Measurements from ENCODE around the gene SLAMF6. TPM values are rescaled to one million over a fixed set of nuclear protein-coding genes. Genes with fewer than 3 reads are reported as not detected.

Gene SLAMF6
- total and polyA plus RNA-seq, 4 donors, result 0.73 to 2.4 (median 2.1) TPM

DNA sequence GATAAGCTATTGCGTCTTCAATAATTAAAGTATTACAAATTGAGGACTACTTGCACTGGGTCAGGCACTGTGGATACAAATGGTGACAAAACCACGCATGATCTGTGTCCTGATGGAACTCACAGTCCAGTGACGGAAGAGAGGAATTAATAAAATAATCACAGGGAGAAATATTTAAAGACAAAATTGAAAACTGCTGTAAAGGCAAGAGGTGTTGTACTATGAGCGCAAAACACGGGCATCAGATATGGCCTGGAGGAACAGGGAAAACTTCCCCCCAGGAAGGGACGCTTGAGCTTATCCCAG is 16.6 kb upstream of the SLAMF6 start:
- H3K4me3 ChIP-seq, result no peak overlapping the region
- 72 to 81% methylated on average over 6 of the region's 6 CpGs for WGBS, 2 donors
- H3K27ac ChIP-seq (ENCODE audit: low read depth in 1 of 2, low read length in 1 of 2), result no peak overlapping the region
- H3K4me1 ChIP-seq (ENCODE audit: control insufficient read depth in 5 of 5, insufficient read depth in 5 of 5, low read length in 5 of 5), result peaks cover 0 to 18% (median 0%) of the 10 kb centered on the region in 5 donors
- H3K9ac ChIP-seq (ENCODE audit: insufficient read depth in 1 of 2, low read length in 2 of 2), result no peak overlapping the region
- ATAC-seq (ENCODE audit: insufficient read depth, low FRiP score) (no peak), DNase-seq (no peak)
- no peaks in the 10 kb centered on the region for H3K27me3 ChIP-seq (ENCODE audit: control insufficient read depth in 3 of 3, insufficient read depth in 3 of 3, low read length in 2 of 3)
- peaks cover 0 to 7% (median under 1%) of the 10 kb centered on the region in 4 donors for H3K9me3 ChIP-seq (ENCODE audit: control insufficient read depth in 4 of 4, insufficient read depth in 3 of 4, low read length in 3 of 4)
- no peaks in the 10 kb centered on the region for H3K36me3 ChIP-seq (ENCODE audit: control insufficient read depth in 4 of 4, insufficient read depth in 4 of 4, low read length in 4 of 4)
- TF ChIP-seq, protein P1, sequence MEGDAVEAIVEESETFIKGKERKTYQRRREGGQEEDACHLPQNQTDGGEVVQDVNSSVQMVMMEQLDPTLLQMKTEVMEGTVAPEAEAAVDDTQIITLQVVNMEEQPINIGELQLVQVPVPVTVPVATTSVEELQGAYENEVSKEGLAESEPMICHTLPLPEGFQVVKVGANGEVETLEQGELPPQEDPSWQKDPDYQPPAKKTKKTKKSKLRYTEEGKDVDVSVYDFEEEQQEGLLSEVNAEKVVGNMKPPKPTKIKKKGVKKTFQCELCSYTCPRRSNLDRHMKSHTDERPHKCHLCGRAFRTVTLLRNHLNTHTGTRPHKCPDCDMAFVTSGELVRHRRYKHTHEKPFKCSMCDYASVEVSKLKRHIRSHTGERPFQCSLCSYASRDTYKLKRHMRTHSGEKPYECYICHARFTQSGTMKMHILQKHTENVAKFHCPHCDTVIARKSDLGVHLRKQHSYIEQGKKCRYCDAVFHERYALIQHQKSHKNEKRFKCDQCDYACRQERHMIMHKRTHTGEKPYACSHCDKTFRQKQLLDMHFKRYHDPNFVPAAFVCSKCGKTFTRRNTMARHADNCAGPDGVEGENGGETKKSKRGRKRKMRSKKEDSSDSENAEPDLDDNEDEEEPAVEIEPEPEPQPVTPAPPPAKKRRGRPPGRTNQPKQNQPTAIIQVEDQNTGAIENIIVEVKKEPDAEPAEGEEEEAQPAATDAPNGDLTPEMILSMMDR (IDR thresholded peaks at IDR 0.05; ENCODE audit: control extremely low read depth, extremely low read depth), result no peak

DNA sequence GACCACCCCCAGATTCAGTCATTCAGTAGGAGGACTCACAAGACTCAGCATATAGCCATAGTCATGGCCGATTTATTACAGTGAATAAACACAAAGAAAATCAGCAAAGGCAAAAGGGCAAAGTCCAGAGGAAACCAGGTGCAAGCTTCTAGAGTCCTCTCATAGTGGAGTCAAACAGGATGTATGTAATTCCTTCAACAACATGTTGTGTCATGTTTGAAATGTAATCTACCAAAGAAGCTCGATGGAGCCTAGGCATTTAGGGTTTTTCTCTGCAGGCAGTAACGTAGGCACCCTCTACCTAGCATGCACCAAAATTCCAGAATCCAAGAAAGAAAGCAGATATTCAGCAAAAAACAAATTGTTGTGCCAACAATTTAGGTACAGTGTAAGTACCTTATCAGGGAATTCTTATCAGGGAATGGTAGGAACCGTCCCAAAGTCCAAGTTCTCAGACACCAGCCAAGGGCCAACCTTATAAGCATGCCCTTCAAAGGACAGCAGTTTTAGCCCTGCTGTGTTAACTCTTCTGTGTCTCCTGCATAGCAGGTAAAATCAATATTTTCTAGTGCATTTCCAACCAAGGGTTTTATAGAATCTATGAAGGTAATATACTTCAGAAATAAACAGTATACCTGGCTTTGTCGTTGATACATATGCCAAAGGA is 16.1 kb upstream of the SLAMF6 start:
- H3K4me1 ChIP-seq (ENCODE audit: control insufficient read depth in 5 of 5, insufficient read depth in 5 of 5, low read length in 5 of 5), result peaks cover 0 to 18% (median 0%) of the 10 kb centered on the region in 5 donors
- H3K9ac ChIP-seq (ENCODE audit: insufficient read depth in 1 of 2, low read length in 2 of 2), result no peak overlapping the region
- WGBS, 2 donors, result 72 to 74% methylated on average over 5 of the region's 5 CpGs
- H3K27ac ChIP-seq (ENCODE audit: low read depth in 1 of 2, low read length in 1 of 2), result no peak overlapping the region
- H3K27me3 ChIP-seq (ENCODE audit: control insufficient read depth in 3 of 3, insufficient read depth in 3 of 3, low read length in 2 of 3), result no peaks in the 10 kb centered on the region
- ATAC-seq (ENCODE audit: insufficient read depth, low FRiP score), result no peak
- peaks cover 0 to 7% (median under 1%) of the 10 kb centered on the region in 4 donors for H3K9me3 ChIP-seq (ENCODE audit: control insufficient read depth in 4 of 4, insufficient read depth in 3 of 4, low read length in 3 of 4)
- no peak for DNase-seq
- no peaks in the 10 kb centered on the region for H3K36me3 ChIP-seq (ENCODE audit: control insufficient read depth in 4 of 4, insufficient read depth in 4 of 4, low read length in 4 of 4)
- no peak overlapping the region for H3K4me3 ChIP-seq
- TF ChIP-seq, protein P1 (IDR thresholded peaks at IDR 0.05; ENCODE audit: control extremely low read depth, extremely low read depth), result no peak

DNA sequence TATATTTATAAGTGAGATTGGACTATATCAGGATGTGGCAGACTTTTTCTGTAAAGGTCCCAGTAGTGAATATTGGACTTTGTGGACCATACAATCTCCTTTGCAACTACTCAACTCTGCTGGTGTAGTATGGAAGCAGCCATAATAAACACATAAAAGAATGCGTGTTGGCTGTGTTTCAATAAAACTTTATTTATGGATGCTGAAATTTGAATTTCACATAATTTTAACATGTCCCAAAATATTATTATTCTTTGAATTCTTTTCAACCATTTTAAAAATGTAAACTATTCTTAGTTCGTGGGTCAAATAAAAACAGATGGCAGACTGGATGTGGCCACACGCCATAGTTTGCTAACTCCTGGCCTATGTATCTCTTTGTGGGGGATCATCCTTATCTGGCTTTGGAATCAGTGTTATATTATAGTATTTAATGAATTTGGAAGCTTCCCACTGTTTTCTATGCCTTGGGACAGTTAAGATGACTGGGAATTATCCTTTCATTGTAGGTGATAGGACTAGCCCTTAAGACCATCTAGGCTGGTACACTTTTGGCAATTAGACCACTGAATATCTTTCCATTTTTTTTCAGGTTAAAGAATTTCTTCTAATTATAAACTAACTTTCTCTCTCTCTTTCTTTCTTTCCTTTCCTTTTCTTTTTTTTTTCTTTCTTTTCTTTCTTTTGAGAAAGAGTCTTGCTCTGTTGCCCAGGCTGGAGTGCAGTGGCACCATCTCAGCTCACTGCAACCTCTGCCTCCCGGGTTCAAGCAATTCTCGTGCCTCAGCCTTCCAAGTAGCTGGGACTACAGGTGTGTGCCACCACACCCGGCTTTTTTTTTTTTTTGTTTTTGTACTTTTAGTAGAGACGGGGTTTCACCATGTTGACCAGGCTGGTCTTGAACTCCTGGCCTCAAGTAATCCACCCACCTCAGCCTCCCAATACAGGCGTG is 14.9 kb upstream of the SLAMF6 start:
- WGBS, 2 donors, result 93 to 95% methylated on average over 7 to 8 of the region's 8 CpGs
- H3K36me3 ChIP-seq (ENCODE audit: control insufficient read depth in 4 of 4, insufficient read depth in 4 of 4, low read length in 4 of 4), result no peaks in the 10 kb centered on the region
- ATAC-seq (ENCODE audit: insufficient read depth, low FRiP score) (no peak), DNase-seq (no peak)
- no peak overlapping the region for H3K4me3 ChIP-seq
- no peak overlapping the region for H3K27ac ChIP-seq (ENCODE audit: low read depth in 1 of 2, low read length in 1 of 2)
- H3K27me3 ChIP-seq (ENCODE audit: control insufficient read depth in 3 of 3, insufficient read depth in 3 of 3, low read length in 2 of 3), result no peaks in the 10 kb centered on the region
- peaks cover 0 to 15% (median 0%) of the 10 kb centered on the region in 5 donors for H3K4me1 ChIP-seq (ENCODE audit: control insufficient read depth in 5 of 5, insufficient read depth in 5 of 5, low read length in 5 of 5)
- TF ChIP-seq, protein P1 (IDR thresholded peaks at IDR 0.05; ENCODE audit: control extremely low read depth, extremely low read depth), result no peak
- peaks cover 0 to 7% (median under 1%) of the 10 kb centered on the region in 4 donors for H3K9me3 ChIP-seq (ENCODE audit: control insufficient read depth in 4 of 4, insufficient read depth in 3 of 4, low read length in 3 of 4)
- H3K9ac ChIP-seq (ENCODE audit: insufficient read depth in 1 of 2, low read length in 2 of 2), result no peak overlapping the region
